GM18519 (cell line): Measurements from ENCODE around the gene MACROH2A1.

Source experiments
- ATAC-seq: cut with Tn5 transposase; IDR thresholded peaks from one replicate; pipeline ENCODE4 v1.9.1; 2021; ENCODE audit warnings: mild to moderate bottlenecking, moderate library complexity; ENCODE audit not compliant: unreplicated experiment, low FRiP score

MACROH2A1 gene

DNA sequence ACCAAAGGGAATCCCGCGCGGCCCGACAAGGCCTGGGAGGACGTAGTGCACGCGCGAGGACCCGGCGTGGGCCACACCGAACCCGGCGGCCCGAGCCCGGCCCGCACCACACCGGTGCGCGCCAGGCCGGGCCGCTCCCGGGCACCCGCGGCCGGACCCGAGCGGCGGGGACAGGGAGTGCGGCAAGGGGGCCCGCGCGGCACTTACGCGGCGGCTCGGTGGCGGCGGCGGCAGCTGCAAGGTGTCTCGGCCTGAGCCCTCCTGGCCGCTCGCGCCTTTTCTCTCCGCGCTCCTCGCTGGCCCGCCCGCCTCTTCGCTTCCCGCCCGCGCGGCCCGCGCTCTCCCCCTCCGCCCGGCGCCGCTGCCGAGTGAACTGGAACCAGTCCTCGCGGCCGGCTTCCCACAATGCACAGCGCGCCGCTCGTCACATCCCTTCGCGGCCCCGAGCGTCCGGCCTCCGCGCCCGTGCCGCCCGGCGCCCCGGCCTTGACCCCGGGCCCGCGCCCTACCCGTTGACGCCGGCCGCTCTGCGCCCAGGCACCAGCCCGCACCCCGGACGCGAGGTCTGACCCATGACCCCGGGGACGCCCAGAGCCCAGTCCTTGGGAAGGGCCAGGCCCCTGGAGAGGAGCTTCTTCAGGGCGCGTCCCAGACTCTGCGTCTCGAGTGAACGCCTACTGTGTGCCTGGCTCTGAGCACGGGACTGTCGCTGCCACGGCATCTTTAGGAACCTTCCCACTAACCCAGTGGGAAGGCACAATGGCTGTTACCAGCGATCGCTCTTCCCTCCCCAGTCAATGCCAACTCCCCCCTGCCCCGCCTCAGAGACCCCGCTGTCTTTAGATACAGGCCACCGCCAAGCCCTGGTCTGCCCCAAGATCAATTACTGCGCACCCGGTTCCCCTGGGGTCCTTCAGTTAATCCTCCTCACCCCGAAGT, at the start of gene MACROH2A1:
MACROH2A1 (minus strand) TSS at position 377 of the 939 bp plus-strand sequence. CDS start 10,138 bp downstream, outside the sequence.
- ATAC-seq: peak; percentile 79

DNA sequence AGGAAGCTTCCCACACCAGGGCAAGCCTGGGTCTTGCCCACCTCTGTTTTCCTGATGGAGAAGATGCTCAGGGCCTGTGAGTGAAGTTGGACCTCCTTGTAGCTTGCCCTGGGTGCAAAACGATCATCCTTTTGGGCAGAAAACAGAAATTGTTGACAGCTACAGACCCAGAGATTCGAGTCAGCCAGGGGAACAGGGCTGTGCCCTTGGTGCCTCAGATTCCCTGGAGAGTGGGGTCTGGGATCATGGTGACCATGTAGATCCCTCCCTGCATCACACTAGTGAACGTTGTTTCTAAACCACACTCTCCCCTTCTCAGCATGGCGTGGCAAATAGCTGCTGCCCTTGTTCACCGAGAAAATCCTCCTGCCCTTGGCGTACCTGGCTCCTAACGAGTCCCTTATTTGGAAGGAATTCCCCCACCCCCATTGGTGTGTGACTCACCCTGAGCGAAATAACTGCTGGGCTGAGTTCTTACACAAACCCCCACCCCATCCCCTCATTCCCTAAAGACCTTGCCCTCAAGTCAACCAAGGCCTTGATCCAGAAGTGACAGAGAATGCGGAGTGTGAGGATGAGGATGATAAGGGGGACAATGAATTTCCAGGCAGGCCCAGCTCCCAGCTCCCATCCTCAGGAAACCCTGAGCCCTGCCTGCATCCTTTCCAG, 49.2 kb upstream of the MACROH2A1 start:
- no peak for ATAC-seq

DNA sequence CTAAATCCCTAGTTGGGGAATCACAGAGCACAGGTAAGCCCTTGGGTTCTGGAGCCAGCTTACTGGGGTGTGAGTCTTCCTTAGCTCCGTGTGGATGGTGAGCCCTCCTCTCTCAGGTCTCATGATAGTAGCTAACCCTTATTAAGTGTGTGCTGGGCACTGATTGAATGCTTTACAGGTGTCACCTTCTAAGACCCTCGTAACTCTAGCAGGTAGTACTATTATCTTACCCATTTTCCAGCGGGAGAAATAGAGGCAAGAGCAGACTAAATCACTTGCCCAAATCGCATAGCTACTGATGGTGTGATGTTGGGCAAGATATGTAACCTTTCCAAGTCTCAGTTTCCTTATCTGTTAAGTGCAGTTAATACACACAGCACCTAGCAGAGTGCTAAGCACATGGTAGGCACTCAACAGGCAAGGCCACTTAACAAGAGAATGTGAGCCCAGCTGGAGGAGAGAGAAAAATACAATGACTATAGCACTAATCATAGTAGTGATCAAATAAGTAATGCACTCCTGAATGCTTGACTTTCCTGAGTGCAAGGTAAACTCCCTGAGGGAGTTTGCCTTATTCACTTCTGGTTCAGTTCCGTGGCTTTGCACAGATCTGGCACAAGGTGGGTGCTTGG, 48.4 kb upstream of the MACROH2A1 start, which contains the start of gene DCANP1:
DCANP1 (minus strand) TSS at position 51 of the 632 bp plus-strand sequence. CDS start 240 bp downstream, outside the sequence.
- no peak for ATAC-seq

DNA sequence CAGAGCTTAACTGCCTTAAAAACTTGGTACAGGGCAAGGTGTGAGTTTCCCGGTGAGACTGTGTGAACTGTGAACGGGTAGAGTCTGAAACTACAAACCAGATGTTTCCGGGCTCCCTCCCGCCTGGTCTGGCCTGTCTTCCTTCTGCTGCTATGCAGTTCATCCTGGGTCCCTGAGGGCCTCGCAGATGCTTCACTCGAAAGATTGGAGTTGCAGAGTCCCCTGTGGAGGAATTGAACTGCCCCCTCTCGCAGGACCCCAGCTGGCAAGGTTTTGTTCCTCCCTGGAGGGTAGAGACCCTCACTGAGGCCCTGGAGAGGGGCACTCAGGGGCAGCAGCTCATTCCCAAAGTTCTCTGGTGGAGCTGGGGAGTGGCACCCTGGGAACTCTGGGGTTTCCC, 47.6 kb upstream of the MACROH2A1 start:
- ATAC-seq: no peak

DNA sequence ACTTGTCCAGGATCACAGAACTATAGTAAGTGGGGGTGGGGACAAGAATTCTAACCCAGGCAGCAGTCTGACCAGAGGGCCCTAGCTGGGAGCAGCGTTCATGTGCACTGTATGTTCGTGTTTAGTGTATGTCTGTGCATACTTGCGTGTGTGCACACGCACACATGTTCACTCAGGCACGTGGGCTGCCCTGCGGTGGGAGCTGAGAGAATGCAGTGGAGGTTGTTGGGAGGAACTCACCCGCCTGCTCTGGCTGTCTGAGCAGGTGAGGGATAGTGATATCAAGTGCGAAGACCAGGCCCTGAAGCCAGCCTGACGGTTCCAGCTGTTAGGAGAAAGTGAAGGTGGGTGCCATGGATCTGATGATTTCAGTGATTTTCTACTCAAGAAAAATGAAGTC, 47.2 kb upstream of the MACROH2A1 start:
- no peak for ATAC-seq

DNA sequence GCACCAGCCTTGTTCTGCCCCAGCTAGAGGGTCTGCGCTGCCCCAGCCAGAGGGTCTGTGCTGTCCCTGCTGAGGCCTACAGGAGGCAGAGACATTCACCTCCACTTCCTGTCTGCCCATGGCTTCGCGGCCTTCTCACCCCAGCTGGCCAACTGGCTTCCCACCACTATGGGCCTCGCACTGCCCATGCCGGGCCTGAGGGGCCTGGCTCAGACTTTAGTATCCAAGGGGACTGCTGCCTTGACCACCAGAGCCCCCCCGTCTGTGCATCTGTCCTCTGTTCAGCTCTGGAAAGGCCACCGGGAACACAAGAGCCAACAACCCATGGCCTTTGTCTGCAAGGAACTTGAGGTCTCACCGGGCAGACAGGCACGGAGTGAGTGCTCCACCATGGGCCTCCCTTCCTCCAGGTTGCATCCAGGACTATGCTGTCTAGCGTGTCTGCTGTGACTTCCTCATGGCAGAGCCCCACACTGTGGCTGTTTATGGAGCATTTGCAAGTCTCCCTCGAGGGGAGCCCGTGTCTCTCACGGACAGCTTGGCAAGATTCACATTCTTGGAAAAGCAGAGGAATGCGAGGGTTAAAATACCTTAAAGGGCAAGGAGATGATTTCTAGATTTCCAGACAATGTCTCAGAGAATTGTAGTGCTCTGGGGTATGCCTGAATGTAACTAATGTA, 46.4 kb upstream of the MACROH2A1 start:
- no peak for ATAC-seq

DNA sequence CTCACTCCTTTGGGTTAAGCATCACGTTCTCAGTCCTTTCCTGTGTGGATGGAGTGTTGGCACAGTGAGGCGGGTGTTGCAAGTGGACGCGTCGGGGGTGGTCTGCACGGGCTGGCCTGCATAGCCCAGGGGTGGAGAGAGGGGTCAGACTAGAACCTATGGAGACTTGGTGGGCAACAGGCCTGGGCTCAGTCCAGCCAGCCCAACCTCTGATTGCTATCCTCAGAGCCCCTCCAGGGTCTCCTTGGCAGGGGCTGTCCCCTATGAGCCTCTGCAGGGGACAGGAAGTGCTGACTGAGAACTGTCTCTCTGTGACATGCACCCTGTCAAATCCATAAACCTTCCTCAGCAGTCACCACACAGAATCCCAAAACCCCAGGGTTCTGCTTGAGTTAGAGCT, 45.9 kb upstream of the MACROH2A1 start:
- ATAC-seq: no peak

DNA sequence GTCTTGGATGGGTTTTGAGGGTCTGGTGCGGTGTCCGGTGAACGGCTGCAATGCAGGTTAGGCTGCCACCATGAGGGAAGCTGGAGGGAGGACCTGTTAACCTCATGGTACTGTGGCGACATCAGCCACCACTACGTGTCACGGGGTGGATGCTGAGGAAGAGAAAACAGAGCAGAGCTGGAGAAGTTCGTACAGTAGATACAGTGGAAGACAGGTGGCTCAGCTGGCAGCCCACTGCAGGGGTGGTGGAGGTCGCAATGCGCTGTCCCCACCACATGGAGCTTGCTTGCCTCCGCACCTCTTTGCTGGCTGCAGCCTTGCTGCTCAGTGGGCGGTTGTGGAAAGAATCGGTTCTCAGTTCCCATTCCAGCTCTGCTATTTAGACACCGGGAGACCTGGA, 45.3 kb upstream of the MACROH2A1 start:
- no peak for ATAC-seq

DNA sequence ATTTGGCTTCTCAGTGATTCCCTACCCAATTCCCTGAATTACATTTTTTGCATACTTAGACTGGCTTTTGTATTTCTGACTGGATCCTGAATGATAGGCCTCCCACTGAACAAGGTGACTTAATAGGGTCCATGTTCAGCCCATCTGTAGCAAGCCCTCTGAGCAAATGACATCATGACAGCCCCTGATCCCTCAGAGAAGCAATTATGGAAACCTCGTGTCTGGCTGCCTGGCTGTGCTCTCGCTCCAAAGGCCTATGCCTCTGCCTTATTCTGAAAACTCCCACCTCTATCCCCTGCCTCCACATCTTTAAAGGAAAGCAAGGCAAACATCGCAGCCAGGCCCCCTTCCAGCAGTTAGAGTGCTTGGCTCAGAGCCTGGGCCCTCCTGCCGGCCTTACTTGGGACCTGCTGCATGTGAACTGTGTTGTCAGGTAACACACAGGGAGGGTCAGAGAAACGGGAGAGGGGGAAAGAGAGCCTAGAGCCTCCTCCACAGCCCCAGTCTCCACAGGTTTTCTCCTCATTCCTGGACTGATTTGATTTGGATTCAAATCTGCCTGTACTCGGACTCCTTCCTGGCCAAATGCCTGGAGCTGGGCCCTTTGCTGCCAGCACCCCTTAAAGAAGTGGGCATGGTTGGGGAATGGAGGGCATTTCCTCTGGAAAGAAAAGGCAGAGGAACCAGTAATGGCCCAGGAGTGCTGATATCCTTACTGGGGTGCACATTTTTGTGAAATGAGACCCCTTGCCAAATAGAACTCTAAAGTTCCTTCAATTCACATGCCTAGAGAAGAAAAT, 44.3 kb upstream of the MACROH2A1 start:
- no peak for ATAC-seq

DNA sequence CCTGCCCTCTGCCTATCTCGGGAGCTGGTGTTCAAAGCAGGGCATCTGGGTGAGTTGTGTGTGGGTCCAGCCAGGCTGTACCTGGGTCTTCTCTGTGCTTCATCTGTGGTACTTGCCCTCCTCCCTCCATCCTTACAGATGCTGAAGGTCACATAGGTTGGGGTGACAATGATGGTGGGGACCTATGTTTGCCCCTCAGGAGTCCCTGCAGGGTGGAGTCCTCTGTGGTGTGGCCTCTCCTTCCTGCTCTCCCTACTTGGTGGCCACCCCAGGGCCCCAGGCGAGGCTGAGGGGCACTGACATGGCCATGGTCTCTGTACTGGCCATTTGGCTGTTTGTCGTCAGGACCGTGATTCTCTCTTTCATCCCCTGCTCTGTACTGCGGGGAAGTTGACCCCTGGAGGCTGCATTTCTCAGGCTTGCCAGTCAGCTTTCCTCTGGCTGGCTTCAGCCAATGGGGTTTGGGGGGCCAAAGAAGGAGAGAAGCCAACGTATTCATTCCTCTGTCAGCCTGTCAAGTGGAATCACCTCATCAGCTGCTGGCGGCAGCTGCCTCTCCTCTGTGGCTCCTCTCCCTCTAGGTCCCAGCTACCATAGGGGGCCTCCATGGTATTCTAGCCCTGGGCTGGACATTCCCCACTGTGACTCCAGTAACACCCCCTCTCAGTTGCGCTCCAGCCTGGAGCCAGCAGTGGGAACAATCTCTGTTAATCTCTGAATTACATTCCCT, 43.6 kb upstream of the MACROH2A1 start:
- ATAC-seq: no peak

DNA sequence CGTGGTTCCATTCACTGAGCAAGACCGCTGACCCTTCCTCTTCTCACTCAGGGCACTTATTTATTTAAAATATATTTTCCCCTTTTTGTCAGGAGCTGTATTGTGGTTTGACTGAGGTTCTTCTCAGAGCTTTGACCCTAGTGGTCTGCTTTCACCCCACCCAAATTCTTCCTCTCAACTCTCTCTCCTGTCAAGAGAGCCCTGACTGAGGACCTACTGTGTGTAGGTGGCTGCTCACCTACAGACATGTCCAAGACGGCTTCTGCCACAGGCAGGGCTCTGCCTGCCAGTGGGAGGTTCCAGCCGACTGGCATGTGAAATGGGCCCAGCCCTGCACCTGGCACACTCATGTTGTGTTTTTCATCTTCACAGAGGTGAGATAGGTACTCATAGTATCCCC, 42.9 kb upstream of the MACROH2A1 start:
- ATAC-seq: no peak

DNA sequence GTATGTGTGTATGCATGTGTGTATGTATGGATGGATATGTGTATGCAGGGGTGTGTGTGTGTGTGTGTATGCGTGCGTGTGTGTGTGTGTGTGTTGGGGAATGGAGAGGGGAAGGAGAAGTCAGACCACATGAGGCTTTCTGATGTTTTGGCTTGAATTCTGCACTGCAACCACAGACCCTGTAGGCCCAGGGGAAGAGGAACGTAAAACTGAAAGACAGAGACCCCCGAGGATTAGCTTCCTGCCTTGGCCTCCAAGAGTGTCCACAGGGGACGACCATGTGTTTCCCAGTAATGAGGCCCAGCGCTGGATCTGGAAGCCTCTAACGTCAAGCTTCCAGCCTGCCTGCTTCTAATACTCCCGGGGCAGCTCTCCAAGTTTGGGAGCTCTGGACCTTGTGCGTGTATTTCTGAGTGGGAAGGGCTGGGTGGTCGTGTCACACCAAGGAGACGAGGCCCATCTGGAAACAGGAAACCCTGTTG, 42.4 kb upstream of the MACROH2A1 start:
- no peak for ATAC-seq

DNA sequence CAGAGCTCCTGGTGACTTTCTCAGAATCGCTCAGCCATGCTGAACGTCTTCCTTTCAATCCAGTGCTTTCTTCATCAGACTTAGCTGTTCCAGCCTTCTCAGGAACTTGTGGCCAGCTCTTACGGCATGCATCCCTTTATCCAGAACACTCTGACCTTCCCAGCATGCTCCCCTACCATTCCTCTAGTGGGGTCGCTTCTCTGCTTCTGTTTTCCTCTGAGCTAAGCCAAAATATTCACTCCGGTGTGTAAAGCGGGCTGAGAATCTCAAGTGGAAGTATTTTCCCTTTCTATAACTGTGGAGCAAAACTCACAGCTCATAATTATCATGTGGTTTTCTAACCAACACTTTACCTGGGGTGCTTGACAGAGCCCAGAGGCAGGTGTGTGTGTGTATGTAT, 41.9 kb upstream of the MACROH2A1 start:
- no peak for ATAC-seq

DNA sequence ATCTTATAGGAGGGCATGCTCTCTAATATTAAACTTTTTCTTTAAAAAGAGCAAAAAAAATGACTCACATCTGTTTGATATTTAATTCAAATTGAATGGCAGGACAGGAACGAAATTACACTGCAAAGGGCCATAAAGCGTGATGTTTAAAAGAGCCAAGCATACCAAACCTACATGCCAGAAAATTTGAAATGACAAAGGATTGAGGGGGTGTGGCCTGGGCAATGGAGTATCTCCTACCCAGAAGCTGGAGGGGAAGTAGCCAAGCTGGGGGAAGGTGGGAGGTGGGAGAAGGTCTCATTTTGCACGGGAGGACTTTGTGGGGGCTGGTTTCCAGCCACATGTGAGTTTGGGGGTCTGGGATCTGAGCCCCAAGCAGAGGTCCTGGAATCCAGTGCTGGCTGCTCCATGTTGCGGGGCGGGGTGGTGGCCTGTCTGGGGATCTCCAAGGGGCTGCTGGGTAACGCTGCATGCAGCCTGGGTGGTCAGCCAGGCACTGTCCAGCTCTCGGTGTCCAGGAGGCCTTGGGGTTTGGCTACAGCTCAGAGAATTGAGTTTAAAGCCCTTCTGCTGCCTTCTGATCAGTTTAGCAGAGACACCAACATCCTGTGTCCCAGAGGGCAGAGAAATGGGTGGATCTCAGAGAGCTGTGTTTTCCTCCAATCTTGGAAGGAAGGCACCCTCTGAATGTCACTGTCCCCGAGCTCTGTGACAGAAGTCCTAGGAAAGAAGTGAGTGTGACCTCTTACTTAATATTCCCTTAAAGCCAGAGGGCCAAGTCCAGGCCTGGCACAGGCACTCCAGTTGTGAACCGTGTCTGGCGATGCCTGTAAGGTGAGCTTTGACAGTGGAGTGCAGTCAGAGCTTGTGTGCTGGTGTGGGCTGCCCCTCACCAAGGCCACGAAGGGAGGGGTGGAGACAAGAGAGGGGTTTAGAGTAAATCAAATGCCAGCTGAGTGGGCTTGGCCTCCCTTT, 40.5 kb upstream of the MACROH2A1 start:
- ATAC-seq: no peak

DNA sequence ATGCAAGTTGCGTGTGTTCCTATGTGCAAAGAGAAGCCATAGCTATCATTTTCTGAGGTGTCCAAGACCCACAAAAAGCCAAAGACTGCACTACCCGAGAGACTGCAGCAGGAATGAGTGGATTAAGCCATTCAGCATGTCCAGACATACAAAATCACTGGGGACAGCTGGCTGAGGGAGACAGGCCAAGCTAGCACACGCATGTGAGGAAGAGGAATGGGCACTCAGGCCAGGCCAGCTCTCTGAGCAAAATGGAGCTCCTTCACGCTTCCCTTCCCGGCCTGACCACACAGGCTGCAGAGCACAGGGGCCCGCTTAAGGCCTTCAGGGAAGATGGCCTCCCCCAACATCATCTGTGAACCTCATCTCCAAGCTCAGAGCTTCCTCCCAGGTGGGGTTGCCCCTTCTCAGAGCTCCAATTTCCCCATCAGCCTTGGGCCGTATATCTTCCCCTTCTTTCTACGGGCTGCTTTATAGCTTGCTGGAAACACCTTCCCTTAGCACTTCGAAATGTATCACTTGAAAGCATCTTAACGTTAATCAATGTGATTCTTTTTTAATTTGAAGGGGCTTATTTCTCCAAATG, 39.7 kb upstream of the MACROH2A1 start:
- no peak for ATAC-seq

DNA sequence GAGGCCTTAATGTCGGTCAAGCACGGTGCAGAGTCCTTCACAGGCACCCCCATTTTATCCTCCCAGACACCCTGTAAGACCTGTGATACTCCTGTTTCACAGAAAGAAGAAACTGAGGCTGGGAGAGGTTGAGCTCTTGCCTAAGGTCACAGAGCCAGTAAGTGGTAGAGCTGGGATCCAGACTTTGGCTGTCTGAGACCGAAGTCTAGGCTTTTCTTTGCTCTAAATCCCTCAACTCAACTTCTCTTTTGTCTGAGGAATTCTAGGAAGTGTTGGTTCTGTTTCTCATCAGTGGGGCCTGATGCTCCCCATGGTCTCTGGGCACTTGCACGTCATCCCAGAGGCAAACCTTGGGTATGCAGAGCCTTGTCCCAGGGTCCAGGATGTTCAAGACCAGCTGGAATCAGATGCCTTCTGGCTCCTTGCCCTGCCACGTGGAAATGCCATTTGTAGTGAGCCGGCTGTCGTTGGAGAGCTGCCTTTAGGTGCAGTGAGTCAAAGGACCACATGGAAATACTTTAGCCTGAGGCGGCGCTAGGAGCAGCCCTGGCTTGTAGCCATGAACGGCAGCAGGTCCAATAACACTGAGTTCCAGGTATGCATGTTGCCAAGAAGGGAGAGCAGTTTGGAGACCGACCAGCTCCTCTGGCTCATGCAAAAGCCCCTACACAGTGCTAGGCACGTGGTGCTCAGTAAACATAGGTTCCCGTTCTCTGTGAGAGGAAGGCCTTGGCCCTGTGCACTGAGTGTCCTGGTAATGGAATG, 38.9 kb upstream of the MACROH2A1 start:
- no peak for ATAC-seq

DNA sequence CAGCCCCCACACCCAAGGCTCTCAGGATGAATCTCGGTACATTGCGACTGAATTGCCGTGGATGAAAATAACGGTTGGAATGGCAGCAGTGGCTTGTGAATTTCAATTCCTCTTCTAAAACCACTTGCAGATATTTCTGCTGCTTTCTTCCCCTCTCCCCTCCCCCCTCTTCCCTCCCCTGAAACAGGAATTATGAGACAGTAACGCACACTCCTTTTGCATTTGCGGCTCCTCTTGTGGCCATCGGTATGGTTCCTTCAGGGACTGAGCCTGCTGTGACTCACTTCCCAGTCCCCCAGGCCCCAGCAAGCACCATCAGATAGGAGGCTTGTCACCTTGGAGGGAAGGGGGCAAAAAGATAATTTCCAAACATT, 38.4 kb upstream of the MACROH2A1 start:
- ATAC-seq: no peak
